IMR-90 (cell line): ENCODE data around the gene NTMT1.

ENCODE experiments used
- CEBPB ChIP-seq: IDR thresholded peaks from 2 replicates; pipeline ENCODE4 v1.6.1; 2012; ENCODE audit warnings: low read depth, low read length, improper control_type of control experiment
- CHD1 ChIP-seq: IDR thresholded peaks from 2 replicates; pipeline ENCODE4 v1.6.1; 2012; ENCODE audit warnings: low read depth, low read length, improper control_type of control experiment
- CTCF ChIP-seq: conservative IDR thresholded peaks from 2 replicates; pipeline ENCODE4 v1.5.1; 2012; ENCODE audit warnings: mild to moderate bottlenecking, low read depth, low read length, improper control_type of control experiment
- ELK1 ChIP-seq: fragments of 150-350 bp; IDR thresholded peaks from 2 replicates; pipeline ENCODE4 v1.6.1; 2016; ENCODE audit warnings: low read depth, mild to moderate bottlenecking, low read length, moderate library complexity, borderline replicate concordance
- FOS ChIP-seq: fragments of 150-350 bp; IDR thresholded peaks from 2 replicates; pipeline ENCODE4 v1.6.1; 2016; ENCODE audit warnings: low read depth, low read length
- MAZ ChIP-seq: IDR thresholded peaks from 2 replicates; pipeline ENCODE4 v1.6.1; 2012; ENCODE audit warnings: low read depth, mild to moderate bottlenecking, low read length, improper control_type of control experiment, moderate library complexity, borderline replicate concordance
- MXI1 ChIP-seq: IDR thresholded peaks from 2 replicates; pipeline ENCODE4 v1.6.1; 2012; ENCODE audit warnings: low read depth, mild to moderate bottlenecking, low read length, moderate library complexity, borderline replicate concordance
- NFE2L2 ChIP-seq: fragments of 150-350 bp; IDR thresholded peaks from 2 replicates; pipeline ENCODE4 v1.6.1; 2016; ENCODE audit warnings: low read depth, mild to moderate bottlenecking, low read length
- POLR2A ChIP-seq: IDR thresholded peaks from 2 replicates; pipeline ENCODE4 v1.6.1; 2012; ENCODE audit warnings: mild to moderate bottlenecking, low read depth, low read length
- RAD21 ChIP-seq: IDR thresholded peaks from 2 replicates; pipeline ENCODE4 v1.6.1; 2012; ENCODE audit warnings: low read length, improper control_type of control experiment
- RFX5 ChIP-seq: IDR thresholded peaks from 2 replicates; pipeline ENCODE4 v1.8.0; 2012; ENCODE audit warnings: low read depth, mild to moderate bottlenecking, low read length, moderate library complexity

- TF ChIP-seq NFE2L2: no peak
- TF ChIP-seq CTCF: no peak
- TF ChIP-seq POLR2A: no peak
- TF ChIP-seq ELK1: no peak
- TF ChIP-seq MXI1: no peak
- TF ChIP-seq FOS: no peak
- TF ChIP-seq RFX5: no peak
- TF ChIP-seq CEBPB: no peak
- no peak for TF ChIP-seq RAD21
- no peak for TF ChIP-seq CHD1
- TF ChIP-seq MAZ: no peak
Observed at GRCh38 chr9:129644365-129644764, 18.4 kb downstream of the NTMT1 start.
